GM20431 (cell line): ENCODE data around the gene CX3CL1.
"Not testable (repeated sequence)": the region's sequence is repeated elsewhere in the genome, so short reads cannot be mapped to it uniquely, and the experiment has no call there.

ENCODE experiments used
- in situ Hi-C: fragments of 300-500 bp; cut with MseI, MboI; formaldehyde crosslinking; loops from one replicate; pipeline ENCODE4 v1.15.0; 2020; ENCODE audit warnings: low sequenced_read_pairs; ENCODE audit not compliant: unreplicated experiment

Gene CX3CL1

GRCh38 chr16:57372372-57373116, at the start of gene CX3CL1:
CX3CL1 (plus strand) TSS chr16:57372490; CDS start chr16:57372569, 79 bp downstream.
- in situ Hi-C loops, result no loop called here

- in situ Hi-C loops, result no loop called here
These were observed 47.5 kb upstream of the CX3CL1 start for GRCh38 chr16:57324749-57325148.

DNA sequence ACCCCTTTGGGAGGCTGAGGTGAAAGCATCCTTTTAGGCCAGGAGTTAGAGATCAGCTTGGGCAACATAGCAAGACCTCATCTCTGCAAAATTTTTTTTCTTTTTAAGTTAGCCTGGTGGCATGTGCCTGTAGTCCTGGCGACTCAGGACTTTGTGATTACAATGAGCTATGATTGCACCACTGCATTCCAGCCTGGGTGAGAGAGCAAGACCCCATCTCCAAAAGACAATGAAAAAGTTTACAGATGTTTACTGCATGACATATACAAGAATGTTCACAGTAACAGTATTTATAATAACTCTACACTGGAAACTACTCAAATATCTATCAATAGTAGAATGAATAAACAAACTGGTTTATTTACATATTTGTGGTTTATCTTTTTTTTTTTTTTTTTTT, 46.8 kb upstream of the CX3CL1 start:
- in situ Hi-C loops, result no loop called here

- in situ Hi-C loops, result no loop called here
These were observed 42.5 kb upstream of the CX3CL1 start for GRCh38 chr16:57329718-57330327.

GRCh38 chr16:57331355-57331754, 40.9 kb upstream of the CX3CL1 start:
- in situ Hi-C loops, result no loop called here

- in situ Hi-C loops, result no loop called here
These were observed 38.9 kb upstream of the CX3CL1 start for GRCh38 chr16:57333402-57333801.

GRCh38 chr16:57335366-57335765, 36.9 kb upstream of the CX3CL1 start:
- in situ Hi-C loops, result no loop called here

GRCh38 chr16:57341062-57341440, 31.2 kb upstream of the CX3CL1 start:
- in situ Hi-C loops, result no loop called here

DNA sequence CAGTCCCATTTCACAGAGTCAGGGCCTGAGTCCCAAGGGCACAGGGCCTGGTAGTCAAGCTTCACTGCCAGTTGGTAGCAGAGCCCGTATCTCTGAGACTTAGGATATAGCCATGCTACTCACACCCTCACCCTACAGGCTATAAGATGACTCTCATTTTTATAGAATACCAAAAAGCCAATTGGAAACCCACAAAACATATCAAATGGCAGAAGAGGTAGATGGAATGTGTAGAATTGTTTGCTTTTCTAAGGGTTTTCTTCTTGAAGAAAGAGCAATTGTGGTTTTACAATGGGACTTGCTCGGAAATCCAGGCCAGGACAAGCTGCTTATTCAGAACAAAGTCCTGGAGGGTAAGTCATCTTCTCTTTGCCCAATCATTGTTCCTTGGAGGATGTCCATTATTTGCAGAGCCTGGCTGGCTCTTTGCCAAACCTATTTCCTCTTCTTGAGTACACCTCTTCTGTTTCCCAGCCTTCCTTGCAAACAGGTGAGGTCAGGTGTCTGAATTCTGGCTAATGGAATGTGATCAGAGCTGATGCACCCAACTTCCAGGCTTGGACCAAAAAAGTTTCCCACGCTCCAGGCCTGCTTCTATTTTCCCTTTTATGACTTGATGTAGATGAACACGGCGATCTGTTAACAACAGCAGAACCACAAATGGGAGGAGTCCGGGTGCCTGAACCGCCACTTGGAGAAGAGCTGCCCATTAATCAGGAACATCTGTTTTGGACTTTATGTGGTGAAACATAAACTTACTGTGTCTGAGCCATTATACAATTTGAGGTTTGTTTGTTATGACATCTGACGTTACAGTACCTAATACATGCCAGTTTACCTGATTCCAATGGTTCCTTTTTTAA, 30.6 kb upstream of the CX3CL1 start:
- in situ Hi-C loops, result no loop called here

DNA sequence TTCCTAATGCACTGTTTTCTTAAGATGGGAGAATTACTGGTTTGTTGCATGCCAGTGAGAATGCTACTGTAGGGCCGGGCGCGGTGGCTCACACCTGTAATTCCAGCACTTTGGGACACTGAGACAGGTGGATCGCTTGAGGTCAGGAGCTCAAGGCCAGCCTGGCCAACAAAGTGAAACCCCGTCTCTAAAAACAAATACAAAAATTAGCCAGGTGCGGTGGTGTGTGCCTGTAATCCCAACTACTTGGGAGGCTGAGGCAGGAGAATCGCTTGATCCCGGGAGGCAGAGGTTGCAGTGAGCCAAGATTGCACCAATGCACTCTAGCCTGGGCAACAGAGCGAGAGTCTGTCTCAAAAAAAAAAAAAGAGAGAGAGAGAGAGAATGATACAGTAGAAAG, 29.7 kb upstream of the CX3CL1 start:
- in situ Hi-C loops, result not testable (repeated sequence)

GRCh38 chr16:57343221-57343620, 29.1 kb upstream of the CX3CL1 start:
- in situ Hi-C loops, result no loop called here

DNA sequence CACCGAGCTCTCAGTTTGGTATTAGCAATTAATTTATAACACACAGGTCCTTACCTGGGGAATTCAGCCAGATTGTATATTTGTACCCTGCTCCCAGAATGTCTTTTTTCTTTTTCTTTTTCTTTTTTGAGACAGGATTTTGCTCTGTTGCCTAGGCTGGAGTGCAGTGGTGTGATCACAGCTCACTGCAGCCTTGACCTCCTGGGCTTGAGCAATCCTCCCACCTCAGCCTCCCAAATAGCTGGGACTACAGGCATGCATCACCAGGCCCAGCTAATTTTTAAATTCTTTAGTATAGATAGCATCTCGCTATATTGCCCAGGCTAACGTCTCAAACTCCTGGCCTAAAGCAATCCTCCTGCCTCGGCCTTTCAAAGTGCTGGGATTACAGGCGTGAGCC, 28.2 kb upstream of the CX3CL1 start:
- in situ Hi-C loops, result not testable (repeated sequence)

DNA sequence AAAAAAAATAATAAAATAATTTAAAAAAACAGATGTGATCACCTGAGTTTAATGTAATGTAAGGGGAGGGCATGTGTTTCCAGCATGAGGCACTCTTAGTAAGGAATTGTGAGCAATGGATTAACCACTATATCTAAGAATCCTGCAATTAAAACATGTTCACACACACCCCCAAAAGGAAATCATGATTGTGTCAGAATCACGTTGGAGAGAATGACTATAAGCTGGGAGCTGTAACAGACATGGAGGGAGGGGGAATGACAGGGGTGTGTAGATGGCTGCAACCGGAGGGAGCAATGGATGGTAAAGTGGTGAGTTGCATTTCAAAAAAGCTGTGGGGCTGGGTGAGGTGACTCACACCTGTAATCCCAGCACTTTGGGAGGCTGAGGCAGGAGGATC, 27.3 kb upstream of the CX3CL1 start:
- in situ Hi-C loops, result no loop called here

- in situ Hi-C loops, result no loop called here
These were observed 26.6 kb upstream of the CX3CL1 start for GRCh38 chr16:57345666-57346204.

DNA sequence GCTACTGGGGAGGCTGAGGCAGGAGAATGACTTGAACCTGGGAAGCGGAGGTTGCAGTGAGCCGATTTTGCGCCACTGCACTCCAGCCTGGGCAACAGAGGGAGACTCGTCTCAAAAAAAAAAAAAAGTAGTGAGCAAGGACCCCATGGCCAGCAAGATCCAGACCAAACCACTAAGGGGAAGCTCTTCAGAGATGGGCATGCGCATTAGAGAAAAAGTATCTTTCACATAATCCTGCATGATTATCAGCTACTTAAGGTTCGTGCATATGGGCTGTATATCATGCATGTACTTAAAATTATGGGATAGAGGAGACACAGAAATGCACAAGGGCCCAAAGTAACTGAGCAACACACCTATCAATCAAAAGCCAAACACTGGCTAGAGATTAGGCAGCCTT, 24.4 kb upstream of the CX3CL1 start:
- in situ Hi-C loops, result no loop called here

DNA sequence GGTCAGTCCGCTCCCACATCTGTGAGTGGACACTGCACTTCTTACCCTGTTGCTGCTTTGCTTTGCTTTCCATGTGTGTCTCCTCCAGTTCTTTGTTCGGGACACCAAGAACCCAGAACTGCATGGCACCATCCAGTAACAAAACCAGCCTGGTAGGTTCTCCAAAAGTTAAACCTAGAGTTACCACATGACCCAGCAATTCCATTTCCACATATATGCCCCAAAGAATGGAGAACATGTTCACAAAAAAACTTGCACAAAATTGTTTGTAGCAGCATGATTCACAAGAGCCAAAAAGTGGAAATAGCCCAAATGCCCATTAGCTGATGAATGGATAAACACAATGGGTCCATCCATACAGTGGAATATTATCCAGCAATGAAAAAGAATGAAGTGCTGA, 24.0 kb upstream of the CX3CL1 start:
- in situ Hi-C loops, result no loop called here

GRCh38 chr16:57349212-57350031, 22.9 kb upstream of the CX3CL1 start:
- in situ Hi-C loops, result no loop called here

DNA sequence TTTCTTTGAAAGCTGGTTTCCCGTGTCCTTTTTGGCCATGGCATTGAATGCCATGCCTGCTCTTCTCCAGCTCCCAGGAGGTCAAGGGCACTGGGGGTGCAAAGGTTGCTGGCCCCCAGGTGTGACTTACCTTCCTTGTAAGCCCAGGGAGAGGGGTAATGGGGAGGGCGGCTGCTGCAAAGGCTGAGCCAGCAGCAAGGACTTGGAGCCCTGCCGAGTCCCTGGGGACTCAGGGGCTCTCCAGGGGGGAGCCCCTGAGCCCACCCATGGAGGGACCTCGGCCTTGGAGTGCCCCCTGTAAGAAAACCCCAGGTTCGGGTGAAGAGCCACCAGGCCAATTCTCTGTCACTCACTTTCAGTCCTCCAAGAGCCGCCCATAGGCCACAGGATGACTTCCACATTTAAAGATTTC, 19.6 kb upstream of the CX3CL1 start:
- in situ Hi-C loops, result no loop called here

- in situ Hi-C loops, result no loop called here
These were observed 18.0 kb upstream of the CX3CL1 start for GRCh38 chr16:57354311-57354710.

DNA sequence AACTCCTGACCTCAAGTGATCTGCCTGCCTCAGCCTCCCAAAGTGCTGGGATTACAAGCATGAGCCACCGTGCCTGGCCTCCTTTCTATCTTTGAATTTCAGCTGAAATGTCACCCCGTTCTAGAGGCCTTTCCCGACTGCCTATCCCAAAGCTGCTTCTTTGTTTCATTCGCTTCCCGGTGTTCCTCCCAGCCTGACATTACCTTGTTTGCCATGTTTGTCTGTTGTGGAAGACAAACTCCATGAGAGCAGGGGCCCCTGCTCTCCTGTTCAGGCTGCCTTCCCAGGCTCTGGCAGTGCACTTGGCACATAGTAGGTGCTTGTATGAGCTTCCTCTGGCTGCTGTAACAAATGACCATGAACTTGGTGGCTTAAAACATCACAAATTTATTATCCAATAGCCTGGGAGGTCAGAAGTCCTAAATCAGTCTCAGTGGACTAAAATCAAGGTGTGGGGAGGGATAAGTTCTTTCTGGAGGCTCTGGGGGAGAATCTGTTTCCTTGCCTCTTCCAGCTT, 16.3 kb upstream of the CX3CL1 start:
- in situ Hi-C loops, result no loop called here
